Uterus (tissue), 4 donors: ENCODE results near the gene CNOT2. TPM values are rescaled to one million over a fixed set of nuclear protein-coding genes. Genes with fewer than 3 reads are reported as not detected.
"Not testable (repeated sequence)": the region's sequence is repeated elsewhere in the genome, so short reads cannot be mapped to it uniquely, and the experiment has no call there.

Source experiments
- DNase-seq, 2 donors: peaks; one replicate each; pipeline ENCODE4 v3.0.0-alpha.2; 2019 to 2020
- H3K27ac ChIP-seq, 2 donors: fragments of 200-600 bp; sonication (generic); 1 replicate in 1 of 2; 2 replicates in 1 of 2; pipeline ENCODE4 v1.5.1; 2016 to 2018
- H3K27me3 ChIP-seq, 2 donors: fragments of 200-600 bp; sonication (generic); one replicate each; pipeline ENCODE4 v1.5.1; 2018 to 2019; ENCODE audit warnings: control low read depth in 1 of 2
- H3K36me3 ChIP-seq, 2 donors: fragments of 200-600 bp; sonication (generic); one replicate each; pipeline ENCODE4 v1.5.1; 2019; ENCODE audit warnings: control low read depth in 1 of 2
- H3K4me1 ChIP-seq, 2 donors: fragments of 200-600 bp; sonication (generic); one replicate each; pipeline ENCODE4 v1.5.1; 2018 to 2019; ENCODE audit warnings: control low read depth in 1 of 2
- H3K4me3 ChIP-seq, 2 donors: fragments of 200-600 bp; sonication (generic); 1 replicate in 1 of 2; 2 replicates in 1 of 2; pipeline ENCODE4 v1.5.1; 2018 to 2019; ENCODE audit warnings: mild to moderate bottlenecking in 1 of 2
- H3K9me3 ChIP-seq, 2 donors: fragments of 200-600 bp; sonication (generic); one replicate each; pipeline ENCODE4 v1.5.1; 2019; ENCODE audit warnings: control low read depth in 1 of 2
- CTCF ChIP-seq, 4 experiments: fragments of 200-600 bp in 2 of 4; fragments of 450-650 bp in 2 of 4; sonication (generic) in 2 of 4; IDR thresholded peaks; one replicate each; pipeline ENCODE4 v1.5.1; 2016 to 2019; ENCODE audit warnings: antibody characterized with exemption in 4 of 4, mild to moderate bottlenecking in 2 of 4, moderate library complexity in 1 of 4
- POLR2A ChIP-seq, 2 donors: fragments of 450-650 bp; IDR thresholded peaks; one replicate each; pipeline ENCODE4 v1.6.1; 2016; ENCODE audit warnings: antibody characterized with exemption in 2 of 2, mild to moderate bottlenecking in 1 of 2, moderate library complexity in 1 of 2
- intact Hi-C: fragments of 100-400 bp; cut with DNase I; formaldehyde crosslinking; loops from one replicate; pipeline ENCODE4 v1.15.1; 2023; ENCODE audit warnings: low total_unique reads
- total RNA-seq, 4 donors: library from RNA; depleted of rRNA in 3 of 4; stranded (reverse); fragments of >200 nt in 3 of 4; gene quantifications; one replicate each; pipeline versions ENCODE4 v1.1.0 to v1.2.4, GENCODE V29; 2014 to 2023
- donor health status: DM: yes; HTN: yes; CAD: no.

Gene CNOT2
- total RNA-seq, 4 donors from 2014 or later: 97.7 to 320 (median 193) TPM

DNA sequence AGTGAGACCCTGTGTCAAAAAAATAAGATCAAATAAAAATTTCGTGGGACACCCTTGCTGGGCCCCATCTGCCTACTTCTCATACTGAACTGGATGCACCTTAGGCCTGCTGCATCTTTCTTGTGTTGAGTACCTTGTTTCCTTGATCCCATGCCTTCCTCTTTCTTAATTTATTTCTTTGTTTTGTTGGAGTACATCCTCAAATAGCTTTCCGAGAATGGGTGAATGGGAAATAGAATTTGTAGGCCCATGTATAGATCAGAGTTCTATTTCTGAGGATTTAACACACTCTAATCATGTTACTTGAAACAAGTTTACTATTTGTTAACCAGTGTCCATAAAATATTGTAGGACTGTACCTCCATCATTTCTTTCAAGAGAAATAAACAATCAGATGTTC, 146.4 kb downstream of the CNOT2 start:
- Histone ChIP-seq H3K27me3 (no peaks in the 10 kb centered on the region), H3K36me3 (no peaks in the 10 kb centered on the region), H3K4me3 (no peak overlapping the region), H3K27ac (no peak overlapping the region), H3K9me3 (peaks cover 0 to 6% of the 10 kb centered on the region in 2 donors), H3K4me1 (no peaks in the 10 kb centered on the region)
- TF ChIP-seq POLR2A (IDR thresholded peaks at IDR 0.05) (no peak), CTCF (IDR thresholded peaks at IDR 0.05) (no peak)
- intact Hi-C loops: no loop called here
- no peak for DNase-seq

GRCh38 chr12:70392631-70393030, 149.4 kb downstream of the CNOT2 start:
- H3K27me3 ChIP-seq, intact Hi-C loops, DNase-seq, H3K9me3 ChIP-seq, H3K36me3 ChIP-seq, H3K27ac ChIP-seq, H3K4me1 ChIP-seq, H3K4me3 ChIP-seq: not testable (repeated sequence)

- peaks cover 0 to 6% of the 10 kb centered on the region in 2 donors for H3K9me3 ChIP-seq
- no peak for TF ChIP-seq CTCF (IDR thresholded peaks at IDR 0.05)
- no peak for TF ChIP-seq POLR2A (IDR thresholded peaks at IDR 0.05)
- intact Hi-C loops: no loop called here
- H3K4me3 ChIP-seq: no peak overlapping the region
- H3K36me3 ChIP-seq: no peaks in the 10 kb centered on the region
- H3K4me1 ChIP-seq: no peaks in the 10 kb centered on the region
- no peaks in the 10 kb centered on the region for H3K27me3 ChIP-seq
- no peak overlapping the region for H3K27ac ChIP-seq
- DNase-seq: no peak
Measured at GRCh38 chr12:70393787-70394499, 150.7 kb downstream of the CNOT2 start.

GRCh38 chr12:70398002-70398401, 154.8 kb downstream of the CNOT2 start:
- no peak for DNase-seq
- no peak overlapping the region for H3K27ac ChIP-seq
- no peaks in the 10 kb centered on the region for H3K27me3 ChIP-seq
- no peak for TF ChIP-seq CTCF (IDR thresholded peaks at IDR 0.05)
- no peak for TF ChIP-seq POLR2A (IDR thresholded peaks at IDR 0.05)
- intact Hi-C loops: no loop called here
- H3K36me3 ChIP-seq: no peaks in the 10 kb centered on the region
- H3K4me3 ChIP-seq: no peak overlapping the region
- H3K9me3 ChIP-seq: no peaks in the 10 kb centered on the region
- no peaks in the 10 kb centered on the region for H3K4me1 ChIP-seq

- intact Hi-C loops: no loop called here
Measured at GRCh38 chr12:70398862-70399261, 155.6 kb downstream of the CNOT2 start.

More at GRCh38 chr12:70398862-70399261, 155.6 kb downstream of the CNOT2 start:
- Histone ChIP-seq H3K27ac (no peak overlapping the region), H3K4me1 (no peaks in the 10 kb centered on the region), H3K9me3 (no peaks in the 10 kb centered on the region), H3K27me3 (no peaks in the 10 kb centered on the region), H3K36me3 (no peaks in the 10 kb centered on the region), H3K4me3 (no peak overlapping the region)
- no peak for TF ChIP-seq CTCF (IDR thresholded peaks at IDR 0.05)
- no peak for TF ChIP-seq POLR2A (IDR thresholded peaks at IDR 0.05)
- no peak for DNase-seq
